Activated CD4-positive, alpha-beta T cell treated with anti-CD3 and anti-CD28 coated beads, Interleukin-2, Interleukin-6, amounts not matched to agents 100 ng/mL and 50 ng/mL, durations not matched to agents 16 hours and 8 hours (primary cell): Measurements from ENCODE around the gene MEIS3.

ENCODE experiments used
- DNase-seq: peaks from one replicate; pipeline ENCODE4 v3.0.0-alpha.2; 2020

The MEIS3 gene

DNA sequence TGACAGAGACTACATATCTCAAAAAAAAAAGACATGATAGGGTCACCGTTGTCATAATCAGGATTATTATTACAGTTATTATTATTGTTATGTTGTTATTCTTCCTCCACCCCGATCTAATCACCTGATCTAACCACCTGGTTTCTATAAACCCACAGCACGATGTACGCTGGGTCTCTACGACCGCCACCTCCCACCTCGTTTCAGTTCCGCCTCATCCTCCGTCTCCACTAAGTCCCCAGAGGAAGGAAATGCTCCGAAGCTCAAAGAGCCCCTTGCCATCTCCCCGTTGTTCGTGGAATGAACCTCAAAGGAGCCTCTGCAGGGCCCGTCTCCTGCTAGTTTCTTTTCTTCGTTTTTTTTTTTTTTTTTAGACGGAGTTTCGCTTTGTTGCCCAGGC lies 15.9 kb upstream of the MEIS3 start:
- peak; percentile 46 for DNase-seq

DNA sequence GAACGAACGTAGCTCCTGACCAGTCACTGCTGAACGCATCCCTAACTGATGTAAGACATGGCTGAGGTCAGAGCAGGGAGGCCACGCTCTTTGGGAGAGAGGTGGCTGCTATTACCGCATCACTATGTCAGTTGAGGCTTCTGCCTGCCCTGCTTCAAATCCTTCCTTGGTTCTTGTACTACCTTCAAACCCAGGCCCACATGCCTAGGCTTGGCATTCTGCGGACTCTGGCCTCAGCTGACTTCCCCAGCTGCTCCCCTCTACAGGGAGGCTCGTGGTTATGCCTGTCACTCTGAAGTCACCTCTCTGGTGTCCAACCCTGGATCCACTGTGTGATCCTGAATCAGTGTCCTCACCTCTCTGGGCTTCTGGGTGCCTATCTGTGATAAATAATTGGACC lies 14.8 kb upstream of the MEIS3 start:
- DNase-seq = no peak

DNA sequence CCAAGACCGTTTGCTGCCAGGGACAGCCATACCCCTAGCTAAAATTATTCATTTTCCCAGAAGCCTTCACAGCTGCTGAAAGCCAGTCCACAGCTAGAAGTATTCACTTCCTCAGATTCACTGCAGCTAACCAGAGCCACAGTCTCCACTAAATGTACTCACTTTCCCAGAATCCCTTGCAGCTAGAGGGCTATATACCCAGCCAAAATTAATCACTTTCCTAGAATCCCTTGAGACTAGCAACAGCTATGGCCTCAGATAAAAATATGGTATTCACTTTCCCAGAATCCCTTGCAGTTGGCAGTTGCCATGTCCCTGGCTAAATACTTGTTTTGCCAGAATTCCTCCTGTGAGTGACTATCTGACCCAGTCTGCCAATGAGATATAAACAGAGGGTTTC lies 13.8 kb upstream of the MEIS3 start:
- DNase-seq = peak; percentile 19

DNA sequence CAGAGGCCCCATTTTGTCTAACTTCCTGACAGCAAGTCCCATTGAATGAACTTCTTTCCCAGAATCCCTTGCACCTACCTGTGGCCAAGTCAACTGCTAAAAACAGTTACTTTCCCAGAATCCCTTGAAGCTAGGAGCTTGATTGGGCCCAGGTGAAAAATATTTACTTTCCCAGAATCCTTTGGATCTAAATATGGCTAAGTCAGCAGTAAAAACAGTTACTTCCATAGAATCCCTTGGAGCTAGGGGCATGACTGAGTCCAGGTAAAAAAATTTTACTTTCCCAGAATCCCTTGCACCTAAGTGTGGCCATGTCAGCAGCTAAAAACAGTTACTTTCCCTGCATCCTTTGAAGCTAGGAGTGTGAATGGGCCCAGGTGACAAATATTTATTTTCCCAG lies 13.2 kb upstream of the MEIS3 start:
- no peak for DNase-seq

DNA sequence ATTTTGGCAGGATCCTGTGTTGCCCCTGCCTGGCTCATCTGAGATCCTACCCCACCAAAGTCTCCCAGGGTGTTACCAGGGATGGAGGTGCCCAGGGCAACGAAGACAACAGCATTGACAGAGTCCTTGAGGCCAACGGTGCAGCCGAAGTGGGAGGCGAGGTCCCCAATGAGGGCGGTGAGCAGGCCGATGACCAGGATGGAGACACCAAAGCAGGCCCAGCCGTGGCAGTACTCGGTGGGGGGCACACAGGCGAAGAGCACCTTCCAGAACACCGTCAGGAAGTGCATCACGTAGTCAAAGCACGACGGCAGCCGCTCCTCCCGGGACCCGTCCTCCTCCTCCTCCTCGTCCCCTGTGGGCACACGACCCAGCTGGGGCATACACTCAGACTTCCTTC lies 12.8 kb upstream of the MEIS3 start:
- DNase-seq = no peak

DNA sequence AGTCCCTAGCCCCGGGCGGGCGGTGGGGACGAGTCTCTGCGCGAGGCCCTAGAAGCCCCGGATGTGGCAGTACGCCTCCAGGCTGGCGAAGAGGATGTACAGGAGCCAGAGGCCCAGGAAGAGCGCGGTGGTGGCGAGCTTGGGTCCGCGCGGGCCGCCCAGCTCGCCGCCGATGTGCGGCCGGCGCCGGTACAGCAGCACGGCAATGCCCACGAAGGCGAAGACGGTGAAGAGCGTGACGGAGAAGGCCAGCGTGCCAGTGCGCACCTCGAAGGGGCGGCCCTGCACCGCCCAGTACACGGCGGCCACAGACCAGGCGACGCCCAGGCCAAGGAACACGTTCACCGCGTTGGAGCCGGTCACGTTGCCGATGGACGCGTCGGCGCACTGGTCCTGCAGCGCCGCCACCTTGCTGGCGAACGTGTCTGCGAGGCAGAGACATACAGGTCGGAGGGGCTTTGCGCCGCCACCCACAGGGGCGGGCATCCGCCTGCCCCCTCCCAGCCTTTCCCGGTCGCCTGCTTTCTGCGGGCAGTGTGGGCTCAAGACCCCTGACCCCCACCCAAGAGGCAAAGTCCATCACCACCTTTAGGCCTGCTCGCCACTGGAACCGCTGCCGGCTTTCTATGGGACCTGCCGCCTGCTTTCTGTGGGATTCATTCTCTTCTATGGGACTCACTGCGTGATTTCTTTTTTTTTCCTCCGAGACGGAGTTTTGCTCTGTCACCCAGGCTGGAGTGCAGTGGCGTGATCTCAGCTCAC lies 10.9 kb upstream of the MEIS3 start:
- DNase-seq = peak; percentile 44

DNA sequence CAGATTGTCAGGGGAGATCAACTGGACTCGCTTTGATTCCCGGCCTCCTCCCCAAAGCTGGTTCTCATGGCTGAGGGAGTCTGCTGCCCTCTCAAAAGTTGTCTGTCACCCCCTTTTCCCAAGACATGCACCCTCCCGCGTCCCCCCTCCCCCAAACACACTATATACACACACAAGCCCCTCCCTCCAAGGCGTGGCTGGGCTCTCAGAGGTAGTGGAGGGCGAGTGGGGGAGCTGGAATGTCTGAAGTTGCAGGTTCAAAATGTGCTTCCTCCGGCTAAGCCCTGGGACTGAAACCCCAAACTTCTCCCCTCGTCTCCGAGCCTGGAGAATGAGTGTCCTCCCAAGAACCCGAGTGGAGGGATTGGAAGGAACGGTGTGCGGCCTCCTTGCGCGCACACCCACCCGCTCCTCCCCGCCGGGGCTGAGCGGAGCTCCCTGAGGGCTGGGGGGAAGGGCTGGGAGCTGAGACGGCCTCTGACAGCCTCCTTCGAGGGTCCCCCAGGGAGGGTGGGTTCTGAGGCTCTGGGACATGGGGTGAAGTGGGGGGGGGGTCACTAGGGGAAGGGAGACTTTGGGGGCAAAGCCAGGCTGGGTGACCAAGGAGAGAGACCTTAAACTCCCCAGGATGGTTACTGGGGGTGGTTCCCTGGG lies 9.9 kb upstream of the MEIS3 start:
- DNase-seq = no peak

DNA sequence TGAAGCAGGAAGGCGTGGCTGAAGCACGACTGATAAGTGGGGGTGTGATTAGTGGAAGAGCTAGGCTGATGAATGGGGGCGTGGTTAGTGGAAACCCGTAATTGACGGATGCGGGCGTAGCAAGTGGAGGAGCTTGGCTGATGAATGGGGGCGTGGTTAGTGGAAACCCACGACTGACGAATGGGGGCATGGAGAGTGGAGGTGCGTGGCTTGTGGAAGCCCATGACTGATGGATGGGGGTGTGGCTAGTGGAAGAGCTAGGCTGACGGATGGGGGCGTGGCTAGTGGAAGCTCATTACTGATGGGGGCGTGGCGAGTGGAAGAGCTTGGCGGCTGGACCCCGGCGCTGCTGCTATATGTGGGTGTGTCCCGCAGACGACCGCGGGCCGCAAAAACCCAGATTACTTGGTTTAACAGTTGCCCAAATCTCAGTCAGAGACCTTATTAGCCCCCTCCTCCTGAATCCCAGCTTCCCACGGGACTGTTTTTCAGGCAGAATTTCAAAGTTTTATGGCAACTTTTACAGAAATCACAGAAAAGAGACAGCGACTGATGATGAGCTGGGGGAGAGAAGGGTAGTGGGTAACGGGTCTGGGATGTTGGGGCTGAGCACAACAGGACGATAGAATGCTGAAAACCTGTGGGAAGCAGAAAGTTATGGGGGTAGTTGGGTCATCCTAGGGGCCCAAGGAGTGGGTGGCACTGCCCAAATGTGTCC lies 9.0 kb upstream of the MEIS3 start:
- peak; percentile 93 for DNase-seq

DNA sequence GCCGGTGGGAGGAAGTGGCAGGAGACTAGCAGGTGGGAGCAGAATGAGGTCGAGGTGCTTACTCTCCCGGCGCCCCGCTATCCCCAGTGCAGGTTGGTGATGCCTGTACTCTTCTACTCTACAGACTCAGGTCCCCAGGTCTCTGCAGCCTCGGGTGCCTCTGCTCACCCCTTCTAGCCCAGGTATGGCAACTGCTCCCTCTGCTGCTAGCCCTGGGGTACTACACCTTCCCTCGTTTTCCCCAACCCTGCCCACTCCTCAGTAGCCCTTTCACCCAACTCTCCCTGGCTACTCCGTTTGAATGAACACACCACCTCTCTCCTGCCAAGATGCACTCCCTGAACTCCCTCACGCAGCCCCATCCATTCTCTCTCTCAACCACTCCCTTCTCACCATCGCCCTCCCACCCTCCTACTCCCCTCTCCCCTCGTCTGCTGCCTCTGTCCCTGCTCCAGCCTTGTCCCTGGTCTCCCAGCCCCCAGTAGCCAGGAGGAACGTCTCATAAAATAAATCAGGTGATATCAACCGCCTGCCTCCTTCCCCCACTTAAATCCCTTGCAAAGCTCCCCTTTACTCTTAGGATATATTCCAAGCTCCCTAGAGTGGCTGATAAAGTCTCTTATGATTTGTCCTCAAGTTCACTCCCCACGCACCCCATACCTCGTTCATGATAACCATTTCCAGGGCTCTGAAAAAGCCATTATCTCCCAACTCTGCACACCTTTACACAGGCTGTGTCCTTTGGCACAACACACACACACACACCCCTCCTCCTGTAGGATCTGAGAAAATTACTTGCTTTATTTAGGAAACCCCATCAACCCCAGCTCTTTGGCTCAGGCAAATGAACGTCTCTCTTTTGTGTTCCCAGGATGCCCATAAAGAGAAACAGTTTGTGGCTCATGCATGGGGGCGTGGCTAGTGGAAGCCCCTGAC lies 8.2 kb upstream of the MEIS3 start:
- peak; percentile 81 for DNase-seq

DNA sequence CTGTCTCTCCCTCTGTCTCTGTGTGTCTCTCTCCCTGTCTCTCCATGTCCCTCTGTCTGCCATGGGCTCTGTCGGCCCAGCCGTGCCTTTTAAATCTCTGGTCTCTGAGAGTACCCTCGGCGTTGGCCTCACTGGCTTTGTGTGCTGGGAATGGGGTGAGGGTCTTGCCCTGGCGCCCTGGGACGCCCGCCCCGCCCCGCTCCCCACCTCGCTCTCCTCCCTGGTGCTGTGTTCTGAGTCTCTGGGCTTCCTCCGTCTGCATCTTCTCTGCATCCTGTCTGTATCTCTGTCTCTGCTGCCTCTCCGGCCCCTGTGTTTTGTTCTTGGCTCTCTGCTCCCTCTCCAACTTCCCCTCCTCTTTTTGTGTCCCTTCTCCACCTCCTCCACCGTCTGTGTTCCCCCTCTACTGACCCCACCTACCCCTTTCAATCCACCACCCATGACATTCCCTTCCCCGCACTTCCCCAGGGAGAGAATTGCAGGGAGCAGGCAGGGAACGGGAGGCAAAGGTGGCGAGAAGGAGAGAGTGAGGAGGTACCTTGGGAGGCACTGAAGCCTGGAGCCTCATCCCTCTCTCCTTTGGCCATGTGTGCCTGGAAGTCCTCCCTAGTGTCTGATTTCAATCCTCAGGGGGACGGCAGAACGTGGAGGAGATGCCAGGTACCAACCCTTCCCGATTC lies 4.0 kb upstream of the MEIS3 start:
- DNase-seq = no peak

DNA sequence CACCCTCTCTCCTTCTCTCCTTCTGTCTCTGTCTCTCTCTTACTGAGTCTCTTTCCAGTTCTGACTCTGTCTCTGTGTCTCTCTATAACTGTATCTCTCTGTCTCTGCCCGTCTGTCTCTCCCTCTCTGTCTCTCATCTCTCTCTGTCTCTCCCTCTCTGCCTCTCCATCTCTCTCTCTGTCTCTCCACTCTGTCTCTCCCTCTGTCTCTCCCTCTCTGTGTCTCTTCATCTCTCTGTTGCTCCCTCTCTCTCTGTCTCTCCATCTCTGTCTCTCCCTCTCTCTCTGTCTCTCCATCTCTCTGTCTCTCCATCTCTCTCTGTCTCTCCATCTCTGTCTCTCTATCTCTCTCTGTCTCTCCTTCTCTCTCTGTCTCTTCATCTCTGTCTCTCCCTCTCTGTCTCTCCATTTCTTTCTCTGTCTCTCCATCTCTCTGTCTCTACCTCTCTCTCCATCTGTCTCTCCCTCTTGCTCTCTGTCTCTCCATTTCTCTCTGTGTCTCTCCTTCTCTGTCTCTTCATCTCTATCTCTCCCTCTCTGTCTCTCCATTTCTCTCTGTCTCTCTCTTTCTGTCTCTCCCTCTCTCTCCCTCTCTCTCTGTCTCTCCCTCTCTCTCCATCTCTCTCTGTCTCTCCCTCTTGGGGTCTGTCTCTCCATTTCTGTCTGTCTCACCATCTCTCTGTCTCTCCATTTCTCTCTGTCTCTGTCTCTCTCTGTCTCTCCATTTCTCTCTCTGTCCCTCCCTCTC lies 3.3 kb upstream of the MEIS3 start:
- no peak for DNase-seq

DNA sequence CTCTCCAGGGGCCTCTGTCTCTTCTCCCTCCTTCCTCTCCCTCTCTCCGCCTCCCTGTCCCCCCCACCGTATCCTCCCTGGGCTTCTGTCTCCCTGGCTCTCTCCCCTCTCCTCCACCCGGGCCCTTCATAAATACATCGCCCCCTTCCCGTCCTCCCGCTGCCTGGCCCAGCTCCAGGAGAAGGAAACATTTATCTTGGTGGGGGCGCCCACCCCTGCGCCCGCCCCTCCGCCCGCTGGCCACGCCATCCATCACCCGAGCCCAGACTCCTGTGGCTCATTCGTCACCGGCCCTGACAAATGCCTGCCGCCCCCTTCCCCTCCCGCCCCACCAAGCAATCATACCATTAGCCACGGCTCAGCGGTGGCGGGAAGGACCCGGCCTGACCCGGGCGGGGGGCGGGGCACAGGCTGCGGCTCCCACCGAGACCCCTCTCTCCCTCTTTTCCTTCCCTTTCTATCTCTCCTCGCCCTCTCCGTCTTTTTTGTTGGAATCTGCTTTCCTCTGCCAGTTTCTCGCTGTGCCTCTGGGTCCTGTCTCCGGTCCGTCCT lies 2.6 kb upstream of the MEIS3 start:
- DNase-seq = no peak

DNA sequence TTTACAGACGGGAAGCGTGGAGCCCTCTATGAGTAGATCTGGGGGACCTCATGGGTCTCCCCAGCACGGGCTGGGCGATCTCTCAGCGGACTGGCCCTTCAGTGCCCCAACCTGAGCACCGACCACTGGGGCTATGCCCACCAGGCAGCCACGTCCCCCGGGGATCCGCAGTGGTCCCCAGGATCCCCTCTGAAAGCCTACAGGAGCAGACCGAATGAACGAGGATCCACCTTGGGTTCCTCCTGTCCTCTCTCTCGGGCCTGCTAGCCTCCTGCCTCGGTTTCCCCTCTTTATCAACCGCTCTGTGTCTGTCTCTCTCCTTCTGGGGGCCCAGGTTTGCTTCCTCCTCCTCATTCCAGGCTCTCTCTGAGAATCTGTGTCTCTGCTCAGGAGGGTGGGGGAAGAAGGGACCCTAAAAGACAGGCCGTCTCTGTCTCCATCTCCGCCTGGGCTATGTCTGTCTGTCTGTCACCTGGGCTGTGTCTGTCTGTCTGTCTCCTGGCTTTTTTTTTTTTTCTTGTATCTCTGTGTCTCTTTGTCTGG lies 2.0 kb upstream of the MEIS3 start:
- no peak for DNase-seq

DNA sequence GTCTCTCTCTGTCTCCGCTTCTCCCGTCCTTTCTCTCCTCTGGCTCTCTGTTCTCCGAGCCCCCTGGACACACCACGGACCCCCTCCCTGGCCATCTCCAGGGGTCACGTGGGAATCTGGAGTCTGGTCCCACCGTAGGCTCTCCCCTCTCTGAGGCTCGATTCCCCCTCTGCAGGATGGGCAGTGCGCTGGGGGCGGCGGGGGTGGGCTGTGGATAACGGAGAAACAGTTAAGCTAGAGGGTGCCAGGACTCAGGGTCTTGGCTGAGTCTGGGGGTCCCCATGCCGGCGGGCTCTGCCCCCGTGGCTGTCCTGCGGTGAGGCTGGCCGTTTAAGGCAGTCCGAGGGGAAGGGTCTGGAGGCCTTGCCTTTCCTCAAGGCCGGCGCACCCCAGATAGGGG lies 462 bp upstream of the MEIS3 start:
- no peak for DNase-seq

DNA sequence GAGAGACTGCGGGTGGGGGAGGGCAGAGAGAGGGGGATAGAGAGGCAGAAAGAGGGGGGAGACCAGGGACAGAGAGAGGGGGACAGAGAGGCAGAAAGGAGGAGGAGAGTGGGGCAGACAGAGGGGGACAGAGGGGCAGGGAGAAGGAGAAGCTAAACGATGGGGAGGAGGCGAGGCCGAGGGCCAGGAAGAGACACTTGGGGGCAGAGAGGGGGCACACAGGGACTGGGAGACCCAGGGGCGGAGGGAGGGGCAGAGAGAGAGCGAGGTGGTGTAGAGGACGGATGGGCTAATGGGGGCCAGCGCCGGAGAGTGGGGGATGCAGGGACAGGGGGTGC lies 666 bp downstream of the MEIS3 start:
- DNase-seq = no peak

DNA sequence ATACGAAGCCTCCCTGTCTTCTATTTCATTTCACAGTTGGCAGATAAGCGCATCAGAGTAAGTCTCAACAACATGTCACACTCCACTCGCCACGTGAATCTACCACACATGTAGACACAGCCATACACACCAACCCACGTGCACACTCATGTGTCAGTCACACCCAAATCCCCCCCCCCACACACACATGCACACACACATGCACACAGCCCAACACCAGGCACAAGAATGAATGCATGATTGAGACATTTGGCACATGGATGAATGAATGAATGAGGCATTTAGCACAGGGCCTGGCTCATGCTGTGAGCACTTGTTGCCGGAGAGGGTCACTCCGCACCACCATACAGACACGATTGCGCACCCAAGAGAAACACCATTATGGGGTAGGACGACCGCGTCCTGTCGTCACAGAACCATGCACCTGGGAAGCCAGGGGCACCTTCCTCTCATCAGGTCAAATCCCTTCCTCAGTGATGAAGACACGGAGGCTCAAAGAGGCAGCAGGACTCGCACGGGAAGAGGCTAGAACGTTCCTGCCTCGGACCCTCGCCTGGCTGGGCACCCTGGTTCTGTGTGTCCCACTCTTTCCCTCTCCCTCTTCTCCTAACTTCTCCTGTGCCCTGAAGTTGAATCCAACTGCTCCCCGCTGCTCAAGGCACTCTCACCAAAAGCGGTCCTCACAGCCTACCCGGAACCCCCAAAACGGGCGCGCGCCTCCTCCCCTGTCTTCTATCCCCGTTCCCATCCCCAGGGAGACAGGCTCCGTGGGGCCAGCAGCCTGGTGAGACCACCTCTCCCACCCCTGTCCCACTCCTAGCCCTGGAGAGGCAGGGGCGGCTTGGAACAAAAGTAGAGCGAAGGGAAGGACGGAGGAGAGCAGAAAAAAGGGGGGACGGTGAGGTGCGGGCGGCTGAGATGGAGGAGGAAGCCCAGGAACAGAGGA lies 1.3 kb downstream of the MEIS3 start:
- DNase-seq = no peak

DNA sequence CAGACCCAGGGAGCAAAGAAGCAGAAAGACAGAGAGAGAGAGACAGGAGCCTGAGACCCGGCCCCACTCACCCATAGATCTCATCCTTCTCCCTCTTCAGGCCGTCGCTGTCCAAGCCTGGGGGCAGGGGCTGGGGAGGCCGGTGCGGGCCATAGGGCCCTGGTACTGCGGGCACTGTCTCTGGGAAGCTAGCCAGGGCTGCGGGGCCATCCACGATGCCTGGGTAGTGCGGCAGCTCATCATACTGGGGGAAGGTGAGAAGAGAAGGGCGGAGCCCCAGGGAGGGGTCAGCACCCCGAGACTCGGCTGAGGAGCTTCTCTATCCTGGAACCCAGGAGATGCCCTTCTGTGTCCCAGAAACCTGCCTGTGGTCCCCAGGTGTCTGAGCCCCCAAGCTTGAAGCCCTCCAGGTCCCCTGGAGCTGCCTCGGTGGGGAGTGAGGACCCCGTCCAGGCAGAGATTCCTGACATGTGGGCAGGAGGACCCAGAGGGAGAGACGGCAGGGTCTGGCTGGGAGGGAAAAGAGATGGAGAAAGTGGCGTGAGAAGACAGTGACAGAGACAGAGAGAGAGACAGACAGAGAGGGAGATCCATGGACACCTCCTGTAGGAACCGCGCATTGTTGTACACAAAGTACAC lies 2.1 kb downstream of the MEIS3 start:
- DNase-seq = no peak

DNA sequence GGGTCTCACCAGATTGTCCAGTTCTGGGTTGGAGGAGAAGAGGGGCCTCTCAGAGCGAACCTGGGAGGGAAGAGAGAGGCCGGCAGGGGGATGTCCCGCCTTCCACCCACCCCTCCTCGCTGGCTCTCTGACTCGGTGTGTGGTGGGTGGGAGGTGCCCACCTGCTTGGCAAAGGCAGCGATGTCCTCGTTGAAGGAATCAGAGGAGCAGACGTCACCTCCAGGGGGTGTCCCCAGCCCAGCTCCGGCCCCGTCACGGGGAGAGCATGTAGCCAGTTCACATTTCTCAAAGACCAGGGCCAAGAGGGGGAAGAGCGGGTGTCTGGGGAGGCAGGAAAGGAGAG lies 2.7 kb downstream of the MEIS3 start:
- DNase-seq = no peak

DNA sequence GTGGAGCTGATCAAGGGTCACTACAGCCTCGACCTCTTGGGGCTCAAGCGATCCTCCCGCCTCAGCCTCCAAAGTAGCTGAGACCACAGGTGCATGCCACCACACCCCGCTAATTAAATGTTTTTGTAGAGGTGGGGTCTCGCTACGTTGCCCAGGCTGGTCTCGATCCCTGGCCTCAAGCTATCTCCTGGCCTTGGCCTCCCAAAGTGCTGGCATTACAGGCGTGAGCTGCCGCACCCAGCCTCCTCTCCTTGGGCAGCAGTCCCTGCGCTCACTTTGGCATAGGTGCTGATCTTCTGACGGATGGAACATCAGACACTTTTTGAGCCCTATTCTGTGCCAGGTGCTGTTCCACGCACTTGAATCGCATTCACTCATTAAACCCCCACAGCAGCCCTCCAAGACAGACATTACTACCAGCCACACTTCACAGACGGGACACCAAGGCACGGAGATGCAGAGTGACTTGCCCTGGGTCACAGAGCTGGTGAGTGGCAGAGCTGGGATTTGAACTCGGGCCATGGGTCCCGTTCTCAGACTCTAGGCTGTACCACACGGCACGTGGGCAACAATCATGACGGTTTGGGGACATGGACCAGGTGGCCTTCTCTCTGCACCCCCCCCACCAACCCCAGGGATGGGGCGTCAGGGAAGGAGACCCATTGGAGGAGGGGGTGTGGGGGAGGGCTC lies 3.2 kb downstream of the MEIS3 start:
- no peak for DNase-seq
